Measurements from ENCODE around the gene SYNGAP1.
A peak's percentile ranks its signal among the peaks of the same experiment; 100 is the strongest.
"Not testable (repeated sequence)": the region's sequence is repeated elsewhere in the genome, so short reads cannot be mapped to it uniquely, and the experiment has no call there.

SYNGAP1 gene

DNA sequence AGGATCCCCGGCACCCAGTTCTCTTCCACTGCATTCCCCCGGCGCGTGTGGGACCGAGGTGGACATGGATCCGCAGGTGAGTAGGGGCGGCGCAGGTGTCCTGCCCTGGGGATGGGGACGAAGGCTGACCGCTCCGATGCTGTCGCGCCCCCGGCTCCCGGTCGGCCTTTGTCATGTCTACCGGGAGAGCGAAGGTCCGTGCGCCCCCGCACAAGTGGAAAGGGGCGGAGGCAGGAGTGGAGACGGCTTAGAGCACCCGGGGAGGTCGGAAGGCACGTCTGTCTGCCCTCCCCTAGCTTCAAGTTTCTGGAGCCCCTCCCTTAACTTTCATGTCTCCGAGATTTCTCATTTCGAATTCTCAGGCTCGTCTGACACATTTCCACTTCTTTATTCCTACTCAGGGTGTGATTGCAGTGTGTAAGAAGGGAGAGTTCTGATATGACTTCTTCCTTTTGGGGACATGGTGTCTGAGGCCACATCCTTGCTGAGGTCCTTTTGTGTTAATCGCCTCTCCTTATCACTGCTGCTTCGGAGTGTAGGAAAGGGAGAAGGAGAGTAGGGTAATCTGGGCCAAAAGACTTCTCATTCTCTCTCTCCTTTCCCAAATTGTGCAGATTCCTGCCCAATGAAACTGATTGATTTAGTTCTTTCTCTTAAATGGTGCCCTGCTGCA lies 27.8 kb upstream of the SYNGAP1 start:
- peak; percentile 0 for ATAC-seq
- Mint-ChIP-seq H3K9me3 (no peaks in the 10 kb centered on the region), H3K27ac (peak overlapping the region; percentile 85), H3K4me1 (peaks cover 30% of the 10 kb centered on the region), H3K4me3 (peak overlapping the region; percentile 72), H3K36me3 (no peaks in the 10 kb centered on the region), H3K27me3 (no peaks in the 10 kb centered on the region)

DNA sequence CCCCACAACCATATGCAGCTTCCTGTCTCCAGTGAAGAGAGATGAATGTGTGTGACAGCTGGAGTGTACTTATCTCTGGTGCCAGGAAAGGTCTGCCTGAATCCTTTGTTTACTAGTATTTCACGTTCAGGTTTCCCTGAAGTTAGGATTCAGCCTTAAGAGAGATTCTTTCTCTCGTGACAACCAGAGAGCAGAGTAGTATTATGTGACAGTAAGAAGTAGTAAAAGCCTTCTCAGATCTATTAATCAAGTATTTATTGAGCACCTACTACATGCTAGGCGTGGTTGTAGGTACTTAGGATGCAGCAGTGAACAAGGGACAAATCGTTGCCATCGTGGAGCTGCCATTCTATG lies 27.3 kb upstream of the SYNGAP1 start:
- no peaks in the 10 kb centered on the region for H3K27me3 Mint-ChIP-seq
- H3K9me3 Mint-ChIP-seq: no peaks in the 10 kb centered on the region
- H3K4me3 Mint-ChIP-seq: peak overlapping the region; percentile 72
- no peak for ATAC-seq
- peaks cover 30% of the 10 kb centered on the region for H3K4me1 Mint-ChIP-seq
- H3K27ac Mint-ChIP-seq: peak overlapping the region; percentile 85
- no peaks in the 10 kb centered on the region for H3K36me3 Mint-ChIP-seq

DNA sequence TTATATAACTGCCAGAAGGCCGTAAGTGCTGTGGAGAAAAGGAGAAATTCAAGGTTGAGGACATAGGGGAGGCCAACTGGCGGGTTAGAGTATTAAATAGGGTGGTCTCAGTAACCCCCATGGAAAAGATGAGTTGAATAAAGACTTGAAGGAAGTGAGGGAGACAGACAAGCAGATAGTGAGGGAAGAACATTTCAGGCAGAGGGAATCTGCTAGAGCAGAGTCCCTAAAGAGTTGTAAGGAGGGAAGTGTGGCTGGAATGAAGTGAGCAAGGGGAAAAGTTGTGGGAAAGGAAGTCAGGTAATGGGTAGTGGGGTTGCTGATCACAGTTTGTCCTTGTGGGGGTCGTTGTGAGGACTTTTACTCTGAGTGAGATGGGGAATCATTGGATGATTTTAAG lies 26.9 kb upstream of the SYNGAP1 start:
- H3K4me3 Mint-ChIP-seq: peak overlapping the region; percentile 72
- H3K9me3 Mint-ChIP-seq: no peaks in the 10 kb centered on the region
- no peak for ATAC-seq
- H3K27me3 Mint-ChIP-seq: no peaks in the 10 kb centered on the region
- no peaks in the 10 kb centered on the region for H3K36me3 Mint-ChIP-seq
- peak overlapping the region; percentile 85 for H3K27ac Mint-ChIP-seq
- peaks cover 30% of the 10 kb centered on the region for H3K4me1 Mint-ChIP-seq

DNA sequence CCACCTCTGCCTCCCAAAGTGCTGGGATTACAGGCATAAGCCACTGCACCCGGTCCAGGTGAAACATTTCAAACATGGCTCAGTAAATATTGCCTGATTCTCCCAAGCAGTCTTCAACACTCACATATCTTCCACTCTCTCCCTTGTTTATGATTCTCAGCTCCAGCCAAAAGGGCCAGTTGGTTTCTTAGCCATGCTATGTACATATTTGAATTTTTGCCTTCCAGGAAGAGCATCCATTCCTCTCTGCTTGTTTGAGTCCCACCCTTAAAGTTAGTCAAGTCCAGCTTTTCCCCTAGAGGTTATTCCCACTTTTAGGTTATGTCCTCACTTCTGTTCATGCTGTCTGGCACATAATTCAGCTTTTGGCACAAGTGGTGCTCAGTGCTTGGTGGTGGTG lies 22.3 kb upstream of the SYNGAP1 start:
- Mint-ChIP-seq H3K4me3 (no peak overlapping the region), H3K27me3 (no peaks in the 10 kb centered on the region), H3K9me3 (no peaks in the 10 kb centered on the region), H3K4me1 (peaks cover 16% of the 10 kb centered on the region), H3K36me3 (no peaks in the 10 kb centered on the region), H3K27ac (no peak overlapping the region)
- ATAC-seq: no peak

DNA sequence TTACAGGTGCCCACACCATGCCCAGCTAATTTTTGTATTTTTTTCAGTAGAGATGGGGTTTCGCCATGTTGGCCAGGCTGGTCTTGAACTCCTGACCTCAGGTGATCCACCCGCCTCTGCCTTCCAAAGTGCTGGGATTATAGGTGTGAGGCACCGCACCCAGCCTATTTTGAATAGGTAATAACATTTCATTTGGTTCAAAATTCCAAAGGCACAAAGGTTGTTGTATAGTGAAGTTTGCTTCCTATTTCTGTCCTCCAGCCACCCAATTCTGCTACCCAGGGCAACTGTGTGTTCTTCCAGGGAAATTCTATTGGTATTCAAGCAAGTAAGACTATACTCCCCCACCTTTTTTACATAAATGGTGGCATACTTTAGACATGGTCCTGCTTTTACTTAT lies 21.3 kb upstream of the SYNGAP1 start:
- not testable (repeated sequence) for H3K4me3 Mint-ChIP-seq, ATAC-seq, H3K4me1 Mint-ChIP-seq, H3K27me3 Mint-ChIP-seq, H3K27ac Mint-ChIP-seq, H3K9me3 Mint-ChIP-seq, H3K36me3 Mint-ChIP-seq

DNA sequence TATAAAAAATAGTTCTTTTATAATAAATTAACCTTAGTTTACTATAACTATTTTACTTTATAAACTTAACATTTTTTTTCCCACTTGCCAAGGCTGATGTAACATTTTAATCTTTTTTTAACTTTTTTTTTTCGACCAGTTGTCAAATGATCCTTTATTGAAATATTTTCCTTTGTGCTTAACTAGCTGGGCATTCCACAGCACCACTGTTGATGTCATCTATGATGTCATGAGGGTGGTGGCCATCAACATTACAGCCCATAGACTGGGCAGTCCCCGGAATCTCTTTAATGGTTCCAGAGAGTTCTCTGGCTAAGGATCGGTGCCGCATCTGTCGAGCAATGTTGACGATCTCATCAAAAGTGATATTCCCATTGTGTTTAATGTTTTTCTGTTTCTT lies 20.0 kb upstream of the SYNGAP1 start:
- H3K36me3 Mint-ChIP-seq, H3K4me1 Mint-ChIP-seq, H3K27me3 Mint-ChIP-seq, H3K27ac Mint-ChIP-seq, H3K9me3 Mint-ChIP-seq, H3K4me3 Mint-ChIP-seq, ATAC-seq: not testable (repeated sequence)

DNA sequence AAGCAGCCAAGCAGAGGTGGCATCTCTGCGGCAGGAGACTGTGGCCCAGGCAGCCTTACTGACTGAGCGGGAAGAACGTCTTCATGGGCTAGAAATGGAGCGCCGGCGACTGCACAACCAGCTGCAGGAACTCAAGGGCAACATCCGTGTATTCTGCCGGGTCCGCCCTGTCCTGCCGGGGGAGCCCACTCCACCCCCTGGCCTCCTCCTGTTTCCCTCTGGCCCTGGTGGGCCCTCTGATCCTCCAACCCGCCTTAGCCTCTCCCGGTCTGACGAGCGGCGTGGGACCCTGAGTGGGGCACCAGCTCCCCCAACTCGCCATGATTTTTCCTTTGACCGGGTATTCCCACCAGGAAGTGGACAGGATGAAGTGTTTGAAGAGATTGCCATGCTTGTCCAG lies 15.0 kb upstream of the SYNGAP1 start:
- Mint-ChIP-seq H3K4me1 (peaks cover 14% of the 10 kb centered on the region), H3K4me3 (no peak overlapping the region)

DNA sequence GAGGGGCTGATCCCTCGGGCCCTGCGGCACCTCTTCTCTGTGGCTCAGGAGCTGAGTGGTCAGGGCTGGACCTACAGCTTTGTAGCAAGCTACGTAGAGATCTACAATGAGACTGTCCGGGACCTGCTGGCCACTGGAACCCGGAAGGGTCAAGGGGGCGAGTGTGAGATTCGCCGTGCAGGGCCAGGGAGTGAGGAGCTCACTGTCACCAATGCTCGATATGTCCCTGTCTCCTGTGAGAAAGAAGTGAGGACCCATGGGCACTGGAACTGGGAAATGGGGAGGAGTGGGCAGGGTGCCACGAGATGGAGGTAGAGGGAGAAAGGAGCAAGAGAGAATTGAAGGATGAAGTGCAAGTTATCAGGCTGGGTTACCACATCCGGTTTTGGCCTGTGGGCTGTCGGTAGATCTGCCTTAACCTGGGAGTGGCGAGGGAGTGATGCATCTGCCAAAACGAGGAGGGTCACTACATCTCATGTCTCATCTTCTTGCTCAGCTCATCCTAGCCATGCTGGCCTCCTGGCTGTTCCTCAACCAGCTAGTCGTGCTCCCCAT lies 14.4 kb upstream of the SYNGAP1 start:
- ATAC-seq: no peak
- peaks cover 17% of the 10 kb centered on the region for H3K4me1 Mint-ChIP-seq
- no peaks in the 10 kb centered on the region for H3K36me3 Mint-ChIP-seq
- H3K9me3 Mint-ChIP-seq: no peaks in the 10 kb centered on the region
- no peak overlapping the region for H3K4me3 Mint-ChIP-seq
- H3K27me3 Mint-ChIP-seq: no peaks in the 10 kb centered on the region
- no peak overlapping the region for H3K27ac Mint-ChIP-seq

More for the DNA sequence above, 15.0 kb upstream of the SYNGAP1 start:
- H3K36me3 Mint-ChIP-seq: no peaks in the 10 kb centered on the region
- H3K9me3 Mint-ChIP-seq: no peaks in the 10 kb centered on the region
- ATAC-seq: no peak
- H3K27ac Mint-ChIP-seq: no peak overlapping the region
- H3K27me3 Mint-ChIP-seq: no peaks in the 10 kb centered on the region

DNA sequence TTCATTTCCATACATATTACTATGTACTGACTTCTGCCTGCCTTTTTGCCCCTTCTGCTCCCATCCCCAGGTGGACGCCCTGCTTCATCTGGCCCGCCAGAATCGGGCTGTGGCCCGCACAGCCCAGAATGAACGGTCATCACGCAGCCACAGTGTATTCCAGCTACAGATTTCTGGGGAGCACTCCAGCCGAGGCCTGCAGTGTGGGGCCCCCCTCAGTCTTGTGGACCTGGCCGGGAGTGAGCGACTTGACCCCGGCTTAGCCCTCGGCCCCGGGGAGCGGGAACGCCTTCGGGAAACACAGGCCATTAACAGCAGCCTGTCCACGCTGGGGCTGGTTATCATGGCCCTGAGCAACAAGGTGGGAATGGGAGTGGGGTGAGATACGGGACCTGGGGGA lies 13.7 kb upstream of the SYNGAP1 start:
- Mint-ChIP-seq H3K4me1 (peaks cover 17% of the 10 kb centered on the region), H3K27me3 (no peaks in the 10 kb centered on the region), H3K4me3 (no peak overlapping the region), H3K9me3 (no peaks in the 10 kb centered on the region), H3K27ac (no peak overlapping the region), H3K36me3 (no peaks in the 10 kb centered on the region)
- ATAC-seq: no peak

DNA sequence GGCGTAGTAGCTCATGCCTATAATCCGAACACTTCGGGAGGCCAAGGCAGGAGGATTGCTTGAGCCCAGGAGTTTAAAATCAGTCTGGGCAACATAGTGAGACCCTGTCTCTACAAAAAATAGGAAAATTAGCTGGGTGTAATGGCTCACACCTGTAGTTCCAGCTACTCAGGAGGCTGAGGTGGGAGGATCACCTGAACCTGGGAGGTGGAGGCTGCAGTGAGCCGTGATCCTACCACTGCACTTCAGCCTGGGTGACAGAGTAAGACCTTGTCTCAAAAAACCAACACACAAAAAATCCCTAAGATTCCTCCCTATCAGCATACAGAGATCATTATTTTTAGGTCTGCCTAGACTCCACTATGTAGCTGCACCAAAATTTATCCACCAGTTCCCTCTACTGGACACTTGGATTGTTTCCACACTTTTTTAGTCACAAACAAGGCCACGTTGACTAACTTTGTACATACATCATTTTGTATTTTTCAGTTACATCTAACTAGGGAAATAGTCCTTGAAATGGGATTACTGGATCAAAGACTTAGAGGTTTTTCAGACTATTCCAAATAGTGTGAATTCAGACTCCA lies 12.6 kb upstream of the SYNGAP1 start:
- ATAC-seq: no peak
- Mint-ChIP-seq H3K27ac (no peak overlapping the region), H3K4me1 (peaks cover 27% of the 10 kb centered on the region), H3K4me3 (no peak overlapping the region), H3K9me3 (no peaks in the 10 kb centered on the region), H3K27me3 (no peaks in the 10 kb centered on the region), H3K36me3 (no peaks in the 10 kb centered on the region)

DNA sequence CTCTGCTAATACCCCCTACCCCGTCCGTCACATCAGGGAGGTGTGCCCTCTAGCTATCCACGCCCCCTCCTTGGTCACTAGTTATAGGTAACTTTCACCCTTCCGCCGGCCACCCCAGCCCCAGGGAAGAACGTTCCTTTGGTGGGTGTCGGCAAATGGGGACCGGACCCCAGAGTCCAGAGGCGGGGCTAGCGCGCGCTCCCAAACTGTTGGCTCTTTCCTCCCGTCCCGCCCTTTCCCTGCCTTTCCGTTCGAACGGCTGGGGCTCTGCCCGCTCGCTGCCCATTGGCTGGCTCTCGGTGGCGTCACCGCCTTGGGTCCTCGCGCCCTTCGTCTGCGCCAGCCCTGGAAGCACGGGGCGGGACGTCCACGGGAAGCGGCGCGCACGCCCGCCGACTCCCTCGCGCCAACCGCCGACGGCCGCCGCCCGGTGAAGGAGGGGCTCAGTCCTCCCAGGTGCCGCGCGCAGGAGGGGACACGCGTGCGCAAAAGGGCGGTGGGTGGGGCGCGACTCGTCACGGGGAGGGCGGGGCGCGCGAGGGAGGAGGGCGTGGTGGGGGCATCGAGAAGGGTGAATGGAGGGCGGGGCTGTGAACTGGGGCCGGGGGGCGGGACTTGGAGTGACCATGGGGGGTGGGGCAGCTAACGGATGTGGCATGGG lies 9.7 kb upstream of the SYNGAP1 start:
- peak; percentile 93 for ATAC-seq
- Mint-ChIP-seq H3K27me3 (no peaks in the 10 kb centered on the region), H3K4me1 (peaks cover 57% of the 10 kb centered on the region), H3K4me3 (peak overlapping the region; percentile 83), H3K36me3 (peaks cover 25% of the 10 kb centered on the region), H3K9me3 (no peaks in the 10 kb centered on the region), H3K27ac (peak overlapping the region; percentile 98)

DNA sequence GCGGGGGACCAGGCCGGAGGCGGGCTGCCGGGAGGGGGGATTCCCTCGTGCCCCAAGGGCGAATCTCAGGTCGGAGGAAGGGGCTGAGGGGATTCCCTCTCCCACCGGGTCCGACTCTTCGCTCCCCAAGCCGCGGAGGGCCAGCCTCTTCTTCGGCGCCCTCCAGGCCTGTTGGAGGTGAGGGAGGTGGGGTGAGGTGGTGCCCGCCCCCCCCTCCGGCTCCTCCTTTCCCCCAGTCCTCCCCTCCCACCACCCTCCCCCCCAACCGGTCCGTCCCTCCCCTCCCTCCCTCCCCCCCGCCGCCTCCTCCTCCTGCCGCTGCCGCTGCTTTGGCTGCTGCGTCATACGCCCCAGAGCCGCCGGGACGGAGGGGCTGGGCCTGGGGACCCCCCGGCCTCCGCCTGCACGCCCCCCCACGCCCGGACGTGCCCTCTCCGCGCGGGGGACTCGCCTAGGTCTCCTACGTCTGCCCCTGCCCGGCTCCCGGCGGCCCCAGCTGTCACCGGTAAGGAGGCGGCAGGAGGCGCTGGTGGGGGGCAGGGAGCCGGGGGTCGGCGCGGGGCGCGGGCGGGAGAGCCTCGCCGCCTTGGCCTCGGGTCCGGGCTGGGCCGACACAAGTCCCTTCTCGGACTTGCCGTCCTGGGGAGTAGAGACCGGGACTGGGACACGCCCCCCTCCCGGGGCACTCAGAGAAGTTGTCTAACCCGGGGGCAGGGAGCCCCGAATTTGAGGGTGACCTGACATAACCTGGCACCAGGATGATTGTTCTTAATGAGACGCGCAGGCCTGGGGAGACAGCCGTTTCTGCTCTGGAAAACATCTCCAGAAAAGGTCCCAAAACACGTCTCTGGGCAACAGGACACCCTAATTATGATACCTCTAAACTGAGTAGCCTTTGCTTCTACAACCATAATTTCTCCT lies 8.9 kb upstream of the SYNGAP1 start, which contains the start of gene PHF1:
TSS of gene PHF1 (plus strand) at position 304 of the 921 bp plus-strand sequence. CDS start 1,250 bp downstream, outside the sequence.
- H3K4me3 Mint-ChIP-seq: peak within 1 kb of the TSS; percentile 83
- H3K4me1 Mint-ChIP-seq: peaks cover 59% of the 10 kb centered on the region
- H3K9me3 Mint-ChIP-seq: no peaks in the 10 kb centered on the region
- H3K27ac Mint-ChIP-seq: peak within 1 kb of the TSS; percentile 98
- ATAC-seq: peak; percentile 74
- no peaks in the 10 kb centered on the region for H3K27me3 Mint-ChIP-seq
- H3K36me3 Mint-ChIP-seq: peaks cover 33% of the 10 kb centered on the region

DNA sequence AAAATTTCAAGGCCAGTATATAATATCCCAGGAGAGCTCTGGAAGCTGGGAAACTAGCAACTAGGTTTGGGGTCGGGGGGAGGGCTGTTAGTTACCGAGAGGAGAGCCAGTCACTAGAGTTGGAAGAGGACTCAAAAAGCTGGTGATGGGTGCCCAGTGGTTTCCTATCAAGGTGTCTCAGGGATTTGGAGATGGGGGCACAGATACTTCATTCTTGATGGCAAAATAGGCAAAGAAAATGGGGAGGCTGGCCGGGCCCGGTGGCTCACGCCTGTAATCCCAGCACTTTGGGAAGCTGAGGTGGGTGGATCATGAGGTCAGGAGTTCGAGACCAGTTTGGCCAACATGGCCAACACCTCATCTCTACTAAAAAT lies 8.2 kb upstream of the SYNGAP1 start:
- ATAC-seq: no peak
- H3K36me3 Mint-ChIP-seq: peaks cover 34% of the 10 kb centered on the region
- peaks cover 66% of the 10 kb centered on the region for H3K4me1 Mint-ChIP-seq
- H3K9me3 Mint-ChIP-seq: no peaks in the 10 kb centered on the region
- no peaks in the 10 kb centered on the region for H3K27me3 Mint-ChIP-seq
- peak overlapping the region; percentile 78 for H3K4me3 Mint-ChIP-seq
- peak overlapping the region; percentile 98 for H3K27ac Mint-ChIP-seq

DNA sequence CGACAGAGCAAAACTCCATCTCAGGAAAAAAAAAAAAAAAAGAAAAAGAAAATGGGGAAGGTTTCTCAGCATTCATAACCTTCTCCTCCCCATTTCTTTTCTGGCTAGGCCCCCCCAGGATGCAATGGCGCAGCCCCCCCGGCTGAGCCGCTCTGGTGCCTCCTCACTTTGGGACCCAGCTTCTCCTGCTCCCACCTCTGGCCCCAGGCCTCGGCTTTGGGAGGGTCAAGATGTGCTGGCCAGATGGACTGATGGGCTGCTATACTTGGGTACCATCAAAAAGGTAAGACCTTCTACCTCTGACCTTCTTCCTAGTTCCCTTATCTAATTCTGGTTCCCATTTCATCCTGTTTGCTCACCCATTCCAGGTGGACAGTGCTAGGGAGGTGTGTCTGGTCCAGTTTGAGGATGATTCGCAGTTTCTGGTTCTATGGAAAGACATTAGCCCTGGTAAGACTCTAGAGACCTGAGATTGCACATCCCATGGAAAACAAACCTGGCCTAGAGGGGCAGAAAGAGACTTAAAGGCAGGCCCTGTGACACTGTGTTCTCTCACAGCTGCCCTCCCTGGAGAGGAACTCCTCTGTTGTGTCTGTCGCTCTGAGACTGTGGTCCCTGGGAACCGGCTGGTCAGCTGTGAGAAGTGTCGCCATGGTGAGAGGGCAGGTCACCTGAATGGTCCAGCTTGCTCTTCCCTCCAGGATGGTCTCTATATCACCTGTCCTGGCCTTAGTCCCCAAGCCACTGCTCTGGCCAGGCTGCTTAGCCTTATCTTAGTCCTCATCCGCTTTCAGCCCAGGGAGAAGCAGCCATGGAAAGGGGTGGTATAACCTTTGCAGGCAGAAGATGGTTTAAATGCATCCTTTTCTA lies 7.5 kb upstream of the SYNGAP1 start:
- Mint-ChIP-seq H3K27me3 (no peaks in the 10 kb centered on the region), H3K36me3 (peaks cover 34% of the 10 kb centered on the region), H3K4me1 (peaks cover 73% of the 10 kb centered on the region), H3K9me3 (no peaks in the 10 kb centered on the region), H3K27ac (peak overlapping the region; percentile 98), H3K4me3 (peak overlapping the region; percentile 47)
- no peak for ATAC-seq

All from stimulated activated memory B cell treated with anti-CD40 and anti-IgM and Interleukin-4, amounts not matched to agents 10 μg/mL and 1 μg/mL and 100 μg/mL, for 72 hours (primary cell).